Duodenal mucosa (tissue), 2 donors: ENCODE results near the gene BMP8A.
"Not testable (repeated sequence)": the region's sequence is repeated elsewhere in the genome, so short reads cannot be mapped to it uniquely, and the experiment has no call there.

ENCODE experiments used
- H3K27ac ChIP-seq: one replicate; pipeline ENCODE4 v1.7.0; 2013; ENCODE audit warnings: low read depth, low read length
- H3K27me3 ChIP-seq, 2 donors: one replicate each; pipeline ENCODE4 v1.7.0; 2013; ENCODE audit warnings: low read length in 2 of 2, control low read depth in 1 of 2; ENCODE audit not compliant: insufficient read depth in 2 of 2, control insufficient read depth in 1 of 2
- H3K36me3 ChIP-seq, 2 donors: one replicate each; pipeline ENCODE4 v1.7.0; 2013; ENCODE audit warnings: low read length in 2 of 2, control low read depth in 1 of 2; ENCODE audit not compliant: insufficient read depth in 2 of 2, control insufficient read depth in 1 of 2
- H3K4me1 ChIP-seq, 2 donors: one replicate each; pipeline ENCODE4 v1.7.0; 2013; ENCODE audit warnings: low read length in 2 of 2, control low read depth in 1 of 2; ENCODE audit not compliant: insufficient read depth in 2 of 2, control insufficient read depth in 1 of 2
- H3K4me3 ChIP-seq, 2 donors: one replicate each; pipeline ENCODE4 v1.7.0; 2013; ENCODE audit warnings: low read length in 2 of 2, low read depth in 1 of 2
- H3K9ac ChIP-seq, 2 donors: one replicate each; pipeline ENCODE4 v1.7.0; 2013; ENCODE audit warnings: low read length in 2 of 2, low read depth in 1 of 2
- H3K9me3 ChIP-seq, 2 donors: one replicate each; pipeline ENCODE4 v1.7.0; 2013; ENCODE audit warnings: low read length in 2 of 2, control low read depth in 1 of 2; ENCODE audit not compliant: control insufficient read depth in 1 of 2

BMP8A gene

GRCh38 chr1:39525366-39526165, 34.1 kb downstream of the BMP8A start:
- Histone ChIP-seq H3K4me1 (no peaks in the 10 kb centered on the region), H3K27ac (no peak overlapping the region), H3K9me3 (no peaks in the 10 kb centered on the region), H3K27me3 (no peaks in the 10 kb centered on the region), H3K4me3 (no peak overlapping the region), H3K36me3 (peaks cover 11 to 21% of the 10 kb centered on the region in 2 donors), H3K9ac (no peak overlapping the region)

GRCh38 chr1:39526466-39527189, 35.2 kb downstream of the BMP8A start:
- Histone ChIP-seq H3K9me3 (no peaks in the 10 kb centered on the region), H3K4me3 (no peak overlapping the region), H3K27me3 (no peaks in the 10 kb centered on the region), H3K36me3 (peaks cover 11 to 31% of the 10 kb centered on the region in 2 donors), H3K9ac (no peak overlapping the region), H3K4me1 (no peaks in the 10 kb centered on the region), H3K27ac (no peak overlapping the region)

GRCh38 chr1:39527190-39527579, 35.7 kb downstream of the BMP8A start:
- peaks cover 11 to 36% of the 10 kb centered on the region in 2 donors for H3K36me3 ChIP-seq
- H3K9me3 ChIP-seq, H3K27me3 ChIP-seq, H3K4me3 ChIP-seq, H3K9ac ChIP-seq, H3K27ac ChIP-seq, H3K4me1 ChIP-seq: not testable (repeated sequence)

GRCh38 chr1:39528082-39528481, 36.6 kb downstream of the BMP8A start:
- Histone ChIP-seq H3K4me1 (no peaks in the 10 kb centered on the region), H3K9ac (no peak overlapping the region), H3K36me3 (peaks cover 11 to 37% of the 10 kb centered on the region in 2 donors), H3K4me3 (no peak overlapping the region), H3K9me3 (no peaks in the 10 kb centered on the region), H3K27ac (no peak overlapping the region), H3K27me3 (no peaks in the 10 kb centered on the region)

GRCh38 chr1:39529901-39530535, 38.6 kb downstream of the BMP8A start:
- no peak overlapping the region for H3K9ac ChIP-seq
- H3K4me3 ChIP-seq = no peak overlapping the region
- no peaks in the 10 kb centered on the region for H3K9me3 ChIP-seq
- peaks cover 11 to 36% of the 10 kb centered on the region in 2 donors for H3K36me3 ChIP-seq
- H3K27me3 ChIP-seq = no peaks in the 10 kb centered on the region
- no peaks in the 10 kb centered on the region for H3K4me1 ChIP-seq
- H3K27ac ChIP-seq = no peak overlapping the region

GRCh38 chr1:39531526-39531925, 40.1 kb downstream of the BMP8A start:
- Histone ChIP-seq H3K27me3 (no peaks in the 10 kb centered on the region), H3K9ac (no peak overlapping the region), H3K9me3 (no peaks in the 10 kb centered on the region), H3K27ac (no peak overlapping the region), H3K36me3 (peaks cover 11 to 36% of the 10 kb centered on the region in 2 donors), H3K4me1 (no peaks in the 10 kb centered on the region), H3K4me3 (no peak overlapping the region)

GRCh38 chr1:39533442-39533841, 42.0 kb downstream of the BMP8A start:
- no peaks in the 10 kb centered on the region for H3K9me3 ChIP-seq
- no peaks in the 10 kb centered on the region for H3K4me1 ChIP-seq
- H3K36me3 ChIP-seq = peaks cover 0 to 31% of the 10 kb centered on the region in 2 donors
- H3K4me3 ChIP-seq = no peak overlapping the region
- H3K9ac ChIP-seq = no peak overlapping the region
- H3K27ac ChIP-seq = no peak overlapping the region
- H3K27me3 ChIP-seq = no peaks in the 10 kb centered on the region

- Histone ChIP-seq H3K27me3 (no peaks in the 10 kb centered on the region), H3K4me1 (no peaks in the 10 kb centered on the region), H3K4me3 (no peak overlapping the region), H3K27ac (no peak overlapping the region), H3K36me3 (peaks cover 0 to 20% of the 10 kb centered on the region in 2 donors), H3K9ac (no peak overlapping the region), H3K9me3 (no peaks in the 10 kb centered on the region)
These were observed 47.3 kb downstream of the BMP8A start for GRCh38 chr1:39538531-39539251.

- Histone ChIP-seq H3K36me3 (peaks cover 0 to 19% of the 10 kb centered on the region in 2 donors), H3K27ac (no peak overlapping the region), H3K9ac (no peak overlapping the region), H3K27me3 (no peaks in the 10 kb centered on the region), H3K4me3 (no peak overlapping the region), H3K9me3 (no peaks in the 10 kb centered on the region), H3K4me1 (no peaks in the 10 kb centered on the region)
These were observed 47.9 kb downstream of the BMP8A start for GRCh38 chr1:39539252-39539790.
